HepG2 (cell line): ENCODE results near the gene DDX10.

ENCODE experiments used
- ELF1 ChIP-seq: sonication (generic); formaldehyde crosslinking; IDR thresholded peaks from 2 replicates; pipeline ENCODE4 v1.4.0; 2020; ENCODE audit warnings: missing genetic modification reagents
- ZNF75D ChIP-seq: sonication (generic); formaldehyde crosslinking; IDR thresholded peaks from 2 replicates; pipeline ENCODE4 v1.8.1; 2023; ENCODE audit warnings: missing genetic modification reagents, mild to moderate bottlenecking, borderline replicate concordance
- ZNF83 ChIP-seq: sonication (generic); formaldehyde crosslinking; IDR thresholded peaks from 2 replicates; pipeline ENCODE4 v1.4.0; 2020; ENCODE audit warnings: missing genetic modification reagents, mild to moderate bottlenecking, borderline replicate concordance
- TF ChIP-seq, protein P1 (sequence below): sonication (generic); formaldehyde crosslinking; IDR thresholded peaks from 2 replicates; pipeline ENCODE4 v1.4.0; 2020; ENCODE audit warnings: mild to moderate bottlenecking, missing genetic modification reagents, borderline replicate concordance
- TF ChIP-seq, protein P2 (sequence below): sonication (generic); formaldehyde crosslinking; IDR thresholded peaks from 2 replicates; pipeline ENCODE4 v1.4.0; 2020; ENCODE audit warnings: missing genetic modification reagents

DNA sequence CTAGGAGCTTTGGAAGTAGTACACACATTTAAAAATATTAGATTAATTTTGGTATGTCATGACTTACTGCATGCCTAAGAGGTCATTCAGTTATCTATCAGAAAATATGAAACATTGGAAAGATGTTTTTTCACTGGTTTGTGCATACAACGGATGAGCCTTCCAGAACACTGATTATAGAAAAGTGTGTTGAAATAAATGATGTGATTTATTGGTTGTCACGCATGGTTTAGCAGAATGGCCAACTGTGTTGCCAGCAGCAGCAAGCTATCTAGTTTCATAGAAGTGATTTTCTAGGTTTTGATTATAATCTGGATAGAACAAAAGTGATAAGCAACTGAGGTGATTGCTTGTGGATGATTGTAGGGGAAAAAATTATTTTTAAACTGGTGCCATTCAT lies 53.6 kb downstream of the DDX10 start:
- TF ChIP-seq ZNF75D (CRISPR knock-in tag), result no peak
- TF ChIP-seq ZNF83 (CRISPR knock-in tag), result no peak
- TF ChIP-seq, protein P1, sequence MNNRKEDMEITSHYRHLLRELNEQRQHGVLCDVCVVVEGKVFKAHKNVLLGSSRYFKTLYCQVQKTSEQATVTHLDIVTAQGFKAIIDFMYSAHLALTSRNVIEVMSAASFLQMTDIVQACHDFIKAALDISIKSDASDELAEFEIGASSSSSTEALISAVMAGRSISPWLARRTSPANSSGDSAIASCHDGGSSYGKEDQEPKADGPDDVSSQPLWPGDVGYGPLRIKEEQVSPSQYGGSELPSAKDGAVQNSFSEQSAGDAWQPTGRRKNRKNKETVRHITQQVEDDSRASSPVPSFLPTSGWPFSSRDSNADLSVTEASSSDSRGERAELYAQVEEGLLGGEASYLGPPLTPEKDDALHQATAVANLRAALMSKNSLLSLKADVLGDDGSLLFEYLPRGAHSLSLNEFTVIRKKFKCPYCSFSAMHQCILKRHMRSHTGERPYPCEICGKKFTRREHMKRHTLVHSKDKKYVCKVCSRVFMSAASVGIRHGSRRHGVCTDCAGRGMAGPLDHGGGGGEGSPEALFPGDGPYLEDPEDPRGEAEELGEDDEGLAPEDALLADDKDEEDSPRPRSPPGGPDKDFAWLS (CRISPR knock-in tag), result no peak
- no peak for TF ChIP-seq ELF1 (CRISPR knock-in tag)
- TF ChIP-seq, protein P2, sequence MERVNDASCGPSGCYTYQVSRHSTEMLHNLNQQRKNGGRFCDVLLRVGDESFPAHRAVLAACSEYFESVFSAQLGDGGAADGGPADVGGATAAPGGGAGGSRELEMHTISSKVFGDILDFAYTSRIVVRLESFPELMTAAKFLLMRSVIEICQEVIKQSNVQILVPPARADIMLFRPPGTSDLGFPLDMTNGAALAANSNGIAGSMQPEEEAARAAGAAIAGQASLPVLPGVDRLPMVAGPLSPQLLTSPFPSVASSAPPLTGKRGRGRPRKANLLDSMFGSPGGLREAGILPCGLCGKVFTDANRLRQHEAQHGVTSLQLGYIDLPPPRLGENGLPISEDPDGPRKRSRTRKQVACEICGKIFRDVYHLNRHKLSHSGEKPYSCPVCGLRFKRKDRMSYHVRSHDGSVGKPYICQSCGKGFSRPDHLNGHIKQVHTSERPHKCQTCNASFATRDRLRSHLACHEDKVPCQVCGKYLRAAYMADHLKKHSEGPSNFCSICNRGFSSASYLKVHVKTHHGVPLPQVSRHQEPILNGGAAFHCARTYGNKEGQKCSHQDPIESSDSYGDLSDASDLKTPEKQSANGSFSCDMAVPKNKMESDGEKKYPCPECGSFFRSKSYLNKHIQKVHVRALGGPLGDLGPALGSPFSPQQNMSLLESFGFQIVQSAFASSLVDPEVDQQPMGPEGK (CRISPR knock-in tag), result no peak
